Fibroblast of lung (primary cell): ENCODE results near the gene DGKA.

Experiments
- CTCF ChIP-seq, 2 donors: IDR thresholded peaks in 1 of 2; conservative IDR thresholded peaks in 1 of 2; 1 replicate in 1 of 2; 2 replicates in 1 of 2; pipeline ENCODE4 v1.5.1; 2011 to 2012; ENCODE audit warnings: low read length in 2 of 2, control low read depth in 1 of 2, inconsistent platforms in 1 of 2, low read depth in 1 of 2, mild to moderate bottlenecking in 1 of 2
- EZH2 ChIP-seq: IDR thresholded peaks from 2 replicates; pipeline ENCODE4 v1.5.1; 2012; ENCODE audit warnings: low read length, control low read depth, mild to moderate bottlenecking; ENCODE audit errors: missing control alignments

GRCh38 chr12:55938826-55939501 is 8.0 kb downstream of the DGKA start:
- TF ChIP-seq CTCF (conservative IDR thresholded peaks at IDR 0.05 in 1 of 2, IDR thresholded peaks at IDR 0.05 in 1 of 2; ENCODE audit: low read depth in 1 of 2, low read length in 2 of 2), result no peak
- TF ChIP-seq EZH2, result no peak
